ENCODE data around the gene FBLN5.

The FBLN5 gene

DNA sequence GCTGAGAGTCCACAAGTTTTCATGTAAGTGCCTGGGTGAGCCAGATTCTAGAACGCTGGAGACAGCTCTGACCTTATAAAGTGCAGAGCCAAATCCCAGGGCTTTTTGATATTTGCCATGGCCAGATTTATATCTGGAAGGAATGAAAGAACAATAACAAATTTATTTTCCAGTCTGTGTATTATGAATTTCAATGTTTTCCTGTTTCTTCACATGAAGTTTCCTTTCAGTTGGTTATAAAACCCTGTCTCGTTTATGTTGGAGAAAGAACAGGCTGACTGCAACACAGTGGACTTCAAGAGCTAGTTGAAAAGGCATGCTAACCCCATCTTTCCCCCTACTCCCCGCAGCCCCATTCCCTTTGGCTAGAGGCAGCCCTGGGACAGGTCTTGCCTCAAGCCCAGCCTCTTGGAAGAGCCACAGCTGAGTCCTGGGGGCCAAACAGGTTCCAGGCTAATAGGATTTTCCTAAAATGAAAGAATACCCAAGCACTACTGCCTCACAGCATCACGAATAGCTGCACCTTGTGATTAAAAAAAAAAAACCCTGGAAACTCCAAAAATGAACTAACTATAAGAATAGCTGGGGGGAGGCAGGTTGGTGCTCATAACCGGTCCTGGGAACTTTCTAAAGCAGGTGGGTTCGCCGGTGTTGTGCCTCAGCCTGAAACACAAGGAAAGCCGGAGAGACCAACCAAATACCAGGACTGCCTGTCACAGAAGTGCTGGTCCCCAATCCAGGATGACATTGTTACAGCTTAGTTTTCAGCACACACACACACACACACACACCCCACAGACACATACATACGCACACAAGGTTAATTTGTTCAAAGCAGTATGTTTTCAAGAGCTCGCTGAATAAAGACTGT, 1.5 kb downstream of the FBLN5 start:
- DNase-seq, result no peak

DNA sequence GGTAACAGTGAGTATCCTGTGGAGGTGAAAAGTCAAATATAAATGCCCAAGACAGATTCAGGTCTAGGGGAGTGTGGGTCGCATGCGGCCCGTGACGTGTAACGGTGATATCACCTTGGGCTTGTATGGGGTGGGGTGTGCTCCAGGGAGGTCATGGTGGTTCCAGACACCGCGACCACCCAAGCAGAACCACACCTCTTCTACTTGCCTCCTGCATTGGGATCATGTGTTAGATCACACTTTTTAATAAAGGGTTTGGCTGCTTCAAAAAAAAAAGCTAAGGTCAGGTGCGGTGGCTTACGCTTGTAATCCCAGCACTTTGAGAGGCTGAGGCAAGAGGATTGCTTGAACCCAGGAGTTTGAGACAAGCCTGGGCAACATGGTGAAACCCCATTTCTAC, 4.5 kb downstream of the FBLN5 start:
- no peak for DNase-seq

DNA sequence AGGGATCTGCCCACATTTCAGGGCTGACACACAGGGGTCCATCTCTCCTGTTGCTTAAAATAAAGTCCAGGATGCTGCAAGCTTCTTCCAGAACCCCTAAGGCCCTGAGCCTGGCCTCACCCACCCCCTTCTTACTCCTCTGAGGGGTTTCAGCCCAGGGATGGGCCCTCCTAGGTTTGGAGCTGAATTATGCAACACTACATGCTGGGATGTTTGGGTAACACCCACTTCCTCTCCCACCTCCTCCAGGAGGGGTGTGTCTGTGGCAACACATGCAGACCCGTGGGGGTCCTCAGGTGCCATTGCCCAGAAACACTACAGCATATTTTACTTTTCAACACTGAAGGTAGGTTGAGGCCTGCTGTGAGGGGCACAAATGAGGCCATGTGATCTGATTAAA, 5.4 kb downstream of the FBLN5 start:
- no peak for DNase-seq

DNA sequence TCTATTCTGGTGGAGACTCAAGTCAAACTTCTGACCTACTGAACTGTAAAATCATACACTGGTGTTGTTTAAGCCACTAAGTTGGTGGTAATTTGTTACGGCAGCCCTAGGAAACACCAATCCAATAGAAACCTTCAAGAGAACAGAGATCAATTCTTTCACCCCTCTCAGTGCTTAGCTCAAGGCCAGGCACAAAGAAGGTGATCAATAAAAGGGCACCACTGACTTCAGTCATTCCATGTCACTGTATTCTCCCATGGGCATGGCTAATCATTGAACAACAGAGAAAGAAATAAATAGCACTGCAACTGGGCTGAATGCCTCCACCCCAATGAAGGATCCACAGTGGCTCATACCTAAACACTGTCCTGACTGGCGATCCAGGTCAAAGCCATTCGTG, 7.3 kb downstream of the FBLN5 start:
- no peak for DNase-seq

DNA sequence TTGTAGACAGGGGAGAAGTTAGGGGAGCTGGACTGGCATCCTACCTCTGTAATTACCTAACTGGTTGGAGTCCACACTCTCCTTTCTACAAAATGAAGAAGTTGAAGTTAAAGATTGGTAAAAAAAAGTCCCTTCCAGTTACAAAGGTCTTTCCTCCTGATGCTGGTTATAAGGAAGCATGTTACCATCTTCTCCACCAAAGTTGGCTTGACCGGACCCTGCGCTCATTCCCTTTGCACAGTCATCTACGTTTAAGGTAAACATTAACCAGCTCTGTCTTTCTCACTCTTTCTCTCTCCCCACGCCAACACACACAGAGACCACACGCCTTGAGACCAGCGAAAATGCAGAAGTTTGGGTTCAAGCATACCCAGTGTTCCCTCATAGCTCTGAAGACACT, 11.9 kb downstream of the FBLN5 start:
- DNase-seq, result no peak

DNA sequence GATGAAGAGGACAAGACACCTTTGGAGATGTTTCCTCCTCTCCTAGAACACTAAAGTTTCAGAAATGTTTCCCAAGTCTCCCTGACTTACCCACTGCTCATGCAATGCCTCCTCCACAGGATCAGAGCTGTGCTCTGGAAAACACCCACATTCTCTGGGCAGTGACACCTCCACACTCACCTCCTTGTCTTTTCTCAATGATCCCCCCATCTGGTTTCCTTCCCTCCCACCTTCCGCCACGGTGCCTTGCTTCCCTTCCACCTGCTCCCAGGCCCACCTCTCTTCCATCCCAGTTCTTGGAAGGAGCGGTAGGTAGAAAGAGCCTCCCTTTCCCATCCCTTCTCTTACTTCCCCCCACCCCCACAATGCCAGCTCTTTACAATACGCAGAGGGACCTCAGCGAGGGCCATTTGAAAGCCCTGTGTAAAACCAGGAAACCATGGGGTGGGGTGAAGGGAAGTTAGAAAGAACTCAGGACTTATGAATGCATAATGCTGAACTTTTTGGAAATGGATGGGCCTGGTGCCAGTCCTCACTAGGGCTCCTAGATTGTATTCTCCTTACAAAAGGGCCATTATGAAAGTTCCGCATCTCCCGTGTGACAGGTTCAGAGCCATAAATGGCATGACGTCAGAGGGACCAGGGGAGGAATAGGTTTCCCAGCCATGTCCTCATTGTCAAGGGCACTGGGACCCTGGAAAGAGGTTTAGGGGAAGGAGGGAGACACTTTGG, 12.8 kb downstream of the FBLN5 start:
- no peak for DNase-seq

DNA sequence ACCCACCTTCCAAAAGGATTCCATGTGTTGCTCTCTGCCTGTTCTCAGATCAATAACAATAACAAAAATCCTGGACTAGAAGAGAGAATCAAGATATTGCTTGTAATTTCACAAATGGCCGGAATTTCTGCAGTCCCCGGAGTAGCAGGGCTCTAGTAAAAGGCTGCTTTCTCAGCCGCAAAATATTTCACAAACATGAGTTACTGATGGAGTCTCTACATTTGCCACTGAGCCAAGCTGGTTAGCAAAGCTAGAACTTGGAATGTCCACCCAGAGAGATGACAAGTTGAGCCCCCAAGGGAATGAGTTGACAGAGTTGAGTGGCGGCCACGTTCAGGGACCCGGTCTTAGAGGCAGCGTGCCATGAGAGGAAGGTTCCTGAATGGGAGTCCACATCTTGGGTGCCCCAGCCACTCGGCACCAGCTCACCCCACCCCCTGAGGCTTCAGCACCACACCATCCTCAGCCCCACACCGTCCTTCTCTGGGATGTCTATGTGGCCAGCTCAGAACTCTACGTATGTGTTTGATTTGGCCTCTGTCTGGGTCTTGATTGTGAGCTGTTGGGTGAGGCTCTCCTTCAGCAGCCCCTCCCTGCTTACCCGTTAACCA, 15.9 kb downstream of the FBLN5 start:
- no peak for DNase-seq

DNA sequence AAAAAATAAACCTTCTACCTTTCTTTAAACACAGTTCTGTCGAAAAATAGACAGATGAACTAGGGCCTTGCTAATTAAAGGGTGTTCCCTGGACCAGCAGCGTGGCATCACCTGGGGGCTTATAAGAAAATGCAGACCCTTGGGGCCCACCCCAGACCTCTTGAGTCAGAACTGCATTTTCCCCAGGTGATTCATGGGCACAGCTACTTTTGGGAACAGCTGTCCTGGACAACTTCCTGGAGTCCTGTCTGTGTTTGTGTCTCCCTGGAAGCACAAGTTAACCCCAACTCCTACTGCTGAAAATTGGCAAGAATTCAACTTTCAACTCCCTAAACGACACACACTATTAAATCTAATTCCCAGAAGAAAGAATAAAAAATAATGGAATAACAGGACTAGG, 17.8 kb downstream of the FBLN5 start:
- DNase-seq, result no peak

DNA sequence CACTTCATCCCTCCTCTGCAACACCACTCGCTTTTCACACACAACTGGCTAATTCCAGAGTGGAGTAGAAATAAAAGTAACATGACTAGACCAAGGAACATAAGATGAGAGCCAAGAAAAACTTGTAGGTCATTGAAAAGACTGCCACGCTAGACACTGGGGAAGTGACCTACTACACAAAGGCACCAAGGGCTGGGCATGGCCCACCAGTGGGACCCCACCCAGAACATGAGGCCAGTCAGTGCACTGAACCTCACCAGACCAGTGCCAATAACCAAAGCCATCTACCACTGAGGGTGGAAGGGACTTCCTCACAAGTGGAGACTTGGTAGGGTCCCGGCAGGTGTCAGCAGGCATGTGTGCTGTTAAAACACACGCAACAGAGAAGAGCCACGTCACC, 19.7 kb downstream of the FBLN5 start:
- DNase-seq, result no peak

DNA sequence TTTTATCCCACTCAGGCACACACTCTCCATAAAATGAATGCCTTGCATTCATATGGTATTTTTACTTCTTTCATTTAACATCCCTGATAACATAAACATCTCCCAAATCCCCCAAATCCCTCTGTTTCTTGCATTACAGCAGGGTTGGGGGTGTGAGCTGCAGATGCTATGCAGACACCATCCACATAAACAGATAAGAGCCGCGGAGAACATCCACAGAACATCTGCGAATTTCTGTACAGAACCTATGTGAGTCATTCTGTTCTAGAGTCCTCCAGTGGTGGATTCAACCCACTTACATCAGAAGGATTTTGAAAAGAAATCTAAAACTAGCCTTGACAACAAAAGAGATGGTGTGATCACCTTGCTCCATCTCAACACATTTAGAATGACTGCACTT, 20.3 kb downstream of the FBLN5 start:
- no peak for DNase-seq

DNA sequence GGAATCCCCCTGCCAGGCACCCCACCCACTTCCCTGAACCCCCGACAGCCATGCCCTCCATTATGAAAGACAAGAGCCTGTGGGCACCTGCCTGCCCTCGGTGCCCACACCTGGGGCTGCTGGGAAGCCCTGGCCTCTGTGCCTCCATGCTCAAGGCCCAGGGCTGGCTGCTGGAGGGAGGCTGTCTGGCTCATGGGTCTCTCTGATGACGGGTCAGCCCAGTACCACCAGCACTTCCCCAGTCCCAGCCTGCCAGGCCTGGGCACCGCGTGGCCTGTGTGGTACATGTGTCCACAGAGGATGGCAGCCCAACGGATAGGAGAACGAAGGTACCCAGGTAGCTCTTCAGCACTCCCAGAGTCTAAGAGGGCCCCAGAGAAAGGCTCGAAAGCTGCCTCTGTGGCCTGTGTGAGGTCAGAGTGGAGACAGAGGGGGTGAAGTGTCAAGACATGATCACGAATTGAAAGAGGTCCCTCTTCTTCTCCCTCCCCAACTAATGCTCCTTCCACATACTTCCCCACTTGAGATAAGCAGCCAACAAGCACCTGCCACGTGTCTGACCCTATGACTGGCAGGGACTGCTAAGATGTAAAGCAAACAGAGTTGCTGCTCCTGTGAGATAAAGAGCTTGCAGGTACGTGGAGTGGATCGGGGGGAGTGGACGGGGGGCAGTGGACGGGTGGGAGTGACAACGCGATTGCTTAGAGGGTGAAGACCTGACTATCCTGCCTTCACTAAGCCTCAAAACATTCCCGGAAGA, 21.2 kb downstream of the FBLN5 start:
- no peak for DNase-seq

DNA sequence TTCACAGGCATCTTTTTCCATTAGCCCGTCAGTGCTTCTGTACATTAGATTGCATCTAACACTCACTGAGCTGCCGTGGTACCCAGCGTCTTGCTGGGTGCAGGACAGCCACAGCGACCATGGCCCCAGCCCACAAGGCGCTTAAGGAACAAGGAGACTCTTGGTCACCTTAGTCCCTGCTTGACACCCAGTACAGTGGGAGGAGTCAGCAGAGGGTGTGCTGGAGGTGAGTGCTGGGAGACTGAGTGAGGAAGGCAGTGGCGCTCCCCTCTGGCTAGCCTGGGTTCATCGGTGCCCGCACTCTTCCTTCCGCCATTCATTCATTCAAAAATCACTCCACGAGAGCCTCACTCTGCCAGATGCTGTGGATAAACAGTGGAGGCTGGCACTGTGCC, 21.8 kb downstream of the FBLN5 start:
- DNase-seq, result no peak

DNA sequence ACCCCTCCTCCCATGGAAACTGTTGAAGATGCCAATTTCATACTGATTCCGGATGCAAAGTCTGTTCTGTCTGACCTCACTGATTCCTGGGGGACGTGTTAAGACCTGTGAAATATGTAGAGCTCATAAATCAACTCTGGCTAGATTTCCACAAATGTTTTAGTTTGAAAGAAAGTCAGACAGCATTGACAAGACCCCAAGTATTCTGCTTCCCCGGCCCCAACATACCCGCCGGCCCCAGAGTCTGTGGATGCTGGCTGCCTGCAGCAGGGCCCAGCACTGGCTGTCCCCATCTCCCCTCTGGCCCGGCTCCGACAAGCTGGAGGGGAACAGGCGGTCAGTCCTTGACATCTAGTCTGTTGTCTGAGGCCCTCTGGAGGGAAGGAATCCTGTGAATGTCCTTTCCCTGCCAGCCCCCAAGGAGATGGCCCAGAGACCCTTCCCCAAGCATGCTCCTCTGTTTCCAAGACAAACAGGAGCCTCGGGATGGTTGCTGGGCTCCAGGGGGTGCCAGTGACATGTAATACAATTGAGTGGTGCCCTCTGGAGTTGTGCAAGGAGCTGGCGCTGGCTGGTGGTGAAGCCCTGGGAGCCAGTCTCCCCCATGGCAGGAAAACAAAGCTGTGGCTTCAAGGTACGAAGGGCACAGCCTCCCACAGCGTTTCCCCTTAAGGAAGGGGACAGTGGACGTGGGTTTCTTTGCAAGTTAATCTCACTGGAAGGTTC, 22.3 kb downstream of the FBLN5 start:
- no peak for DNase-seq

DNA sequence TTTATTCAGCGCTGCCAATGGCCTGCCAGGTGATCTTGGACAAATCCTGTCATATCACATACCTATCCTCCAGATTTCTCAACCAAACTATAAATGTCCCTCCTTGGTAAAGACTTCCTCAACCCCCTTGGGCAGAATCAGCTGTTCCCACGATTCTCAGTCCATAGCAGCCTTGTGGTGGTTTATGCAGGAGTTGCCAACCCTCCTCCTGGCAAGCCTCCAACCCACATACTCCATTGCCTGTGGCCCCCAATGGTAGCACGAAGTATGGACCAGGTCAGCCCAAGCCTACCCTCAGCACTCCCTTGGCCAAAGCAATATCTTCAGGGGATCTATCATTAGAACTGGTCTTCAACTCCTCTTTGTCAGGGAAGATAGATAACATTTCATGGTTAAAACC, 27.0 kb downstream of the FBLN5 start:
- no peak for DNase-seq

DNA sequence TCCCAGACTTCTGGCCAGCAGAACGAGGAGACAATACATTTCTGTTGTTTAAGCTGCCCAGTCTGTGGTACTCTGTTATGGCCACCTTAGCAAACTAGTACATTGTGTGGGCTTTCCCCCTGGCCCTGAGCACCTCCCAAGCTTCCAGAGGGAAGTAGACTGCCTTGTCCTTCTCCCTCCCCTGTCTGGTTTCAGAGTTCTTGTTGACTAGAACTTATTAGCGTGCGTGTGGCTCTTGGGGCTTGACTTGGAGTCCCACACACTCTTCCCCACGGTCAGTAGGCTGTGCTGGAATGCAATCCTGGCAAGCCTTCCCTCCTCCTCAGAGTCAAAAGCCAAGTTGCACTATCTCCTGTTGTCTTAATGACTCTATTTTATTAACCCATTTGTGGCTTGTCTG, 27.7 kb downstream of the FBLN5 start:
- no peak for DNase-seq

DNA sequence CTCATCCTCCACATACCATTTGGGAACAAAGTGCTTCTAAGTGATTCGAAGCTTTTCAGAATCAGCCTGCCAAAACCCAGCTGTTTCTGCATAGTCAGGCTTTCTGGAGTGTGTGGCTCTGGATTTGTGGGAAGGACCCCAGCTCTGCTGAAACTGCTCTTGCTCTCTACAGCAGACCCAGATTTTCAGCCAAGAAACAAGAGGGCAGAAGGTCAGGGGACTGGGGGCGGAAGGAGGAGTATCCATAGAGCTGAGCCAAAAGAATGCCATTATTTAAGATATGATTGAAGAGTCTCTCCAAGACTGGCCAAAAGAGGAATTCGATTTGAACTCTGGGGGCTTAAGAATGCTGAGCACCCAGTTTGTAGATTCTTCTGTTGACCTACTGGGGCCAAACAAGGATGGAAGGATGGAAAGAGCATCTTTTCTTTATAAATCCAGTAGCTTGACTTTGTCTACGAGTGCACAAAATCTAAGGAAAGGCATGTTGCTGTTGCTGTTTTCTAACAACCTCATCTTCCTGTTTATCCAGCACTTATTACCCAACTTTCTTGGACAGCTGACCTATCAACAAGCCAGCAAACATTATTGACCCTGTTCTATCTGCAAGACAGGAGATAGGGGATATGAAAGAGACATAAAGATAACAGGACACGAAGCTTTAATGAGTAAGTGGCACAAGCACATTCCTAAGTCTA, 29.2 kb downstream of the FBLN5 start:
- DNase-seq, result no peak

DNA sequence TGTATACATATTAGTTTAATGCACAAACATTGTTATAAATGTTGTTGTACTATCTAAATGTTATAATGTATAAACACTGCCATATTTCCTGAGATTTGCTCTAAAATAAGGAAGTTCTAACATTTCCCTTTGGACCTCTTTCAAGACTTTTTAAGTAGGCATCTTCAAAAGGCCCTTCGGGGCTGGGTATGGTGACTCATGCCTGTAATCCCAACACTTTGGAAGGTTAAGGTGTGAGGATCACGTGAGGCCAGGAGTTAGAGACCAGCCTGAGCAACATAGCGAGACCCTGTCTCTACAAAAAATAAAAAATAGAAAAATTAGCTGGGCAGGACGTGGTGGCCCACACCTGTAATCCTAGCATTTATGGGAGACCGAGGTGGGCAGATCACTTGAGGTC, 35.5 kb downstream of the FBLN5 start:
- DNase-seq, result no peak

DNA sequence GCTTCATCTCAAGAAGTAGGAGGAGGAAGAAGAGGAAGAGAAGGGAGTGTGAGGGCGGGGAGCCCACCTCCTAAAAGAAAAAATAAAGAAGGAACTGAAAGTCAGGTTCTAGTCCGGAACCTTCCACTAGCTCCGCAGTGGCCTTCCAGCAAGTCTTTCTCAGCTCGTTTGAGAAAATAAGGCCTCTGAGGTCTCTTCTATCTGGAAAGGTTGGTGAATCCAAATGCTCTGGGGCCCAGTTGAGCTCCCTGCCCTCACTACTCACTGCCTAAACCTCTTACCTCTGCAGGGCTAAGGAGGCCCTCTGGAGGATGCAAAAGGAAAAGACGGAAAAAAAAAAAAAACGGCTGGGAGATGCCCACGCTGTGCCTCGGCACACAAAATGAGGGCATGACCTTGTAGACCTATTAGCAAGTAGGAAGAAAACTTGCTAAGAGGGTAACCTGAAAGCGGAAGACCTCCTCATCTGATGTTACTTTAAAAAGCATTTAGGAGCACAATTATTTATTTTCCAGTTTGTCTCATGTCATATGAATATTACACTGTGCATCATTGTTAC, 35.9 kb downstream of the FBLN5 start:
- DNase-seq, result peak; percentile 53

DNA sequence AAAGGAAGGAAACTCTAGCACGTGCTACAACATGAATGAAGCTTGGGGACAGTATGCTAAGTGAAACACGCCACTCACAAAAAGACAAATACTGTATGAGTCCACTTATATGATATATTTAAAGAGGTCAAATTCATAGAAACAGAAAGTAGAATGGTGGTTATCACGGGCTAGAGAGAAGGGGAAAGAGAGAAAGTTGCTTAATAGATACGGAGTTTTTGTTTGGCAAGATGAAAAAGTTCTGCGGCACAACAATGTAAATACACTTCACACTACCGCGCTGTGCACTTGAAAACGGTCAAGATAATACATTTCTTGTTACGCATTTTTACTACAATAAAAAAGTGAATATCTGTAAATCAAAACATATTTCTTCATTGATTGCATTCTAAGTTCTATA, 37.3 kb downstream of the FBLN5 start:
- DNase-seq, result no peak

DNA sequence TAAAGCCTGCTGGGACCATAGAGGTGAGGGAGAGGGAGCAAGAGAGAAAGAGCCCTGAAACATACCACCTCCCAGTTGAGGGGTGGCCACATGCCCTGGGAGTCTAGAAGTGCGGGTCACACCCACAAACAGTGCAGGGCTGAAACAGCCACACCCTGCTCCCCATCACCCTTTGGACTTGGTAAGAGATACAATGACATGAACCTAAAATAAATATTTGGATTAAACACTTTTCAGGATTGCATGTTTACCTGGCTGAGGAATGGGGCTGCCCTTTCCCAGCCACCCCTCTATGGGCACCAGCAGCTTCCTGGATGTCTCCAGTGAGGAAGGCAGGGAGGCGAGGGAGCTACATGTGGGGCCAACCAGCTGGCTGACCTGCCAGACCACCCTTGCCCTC, 41.1 kb downstream of the FBLN5 start:
- no peak for DNase-seq

DNA sequence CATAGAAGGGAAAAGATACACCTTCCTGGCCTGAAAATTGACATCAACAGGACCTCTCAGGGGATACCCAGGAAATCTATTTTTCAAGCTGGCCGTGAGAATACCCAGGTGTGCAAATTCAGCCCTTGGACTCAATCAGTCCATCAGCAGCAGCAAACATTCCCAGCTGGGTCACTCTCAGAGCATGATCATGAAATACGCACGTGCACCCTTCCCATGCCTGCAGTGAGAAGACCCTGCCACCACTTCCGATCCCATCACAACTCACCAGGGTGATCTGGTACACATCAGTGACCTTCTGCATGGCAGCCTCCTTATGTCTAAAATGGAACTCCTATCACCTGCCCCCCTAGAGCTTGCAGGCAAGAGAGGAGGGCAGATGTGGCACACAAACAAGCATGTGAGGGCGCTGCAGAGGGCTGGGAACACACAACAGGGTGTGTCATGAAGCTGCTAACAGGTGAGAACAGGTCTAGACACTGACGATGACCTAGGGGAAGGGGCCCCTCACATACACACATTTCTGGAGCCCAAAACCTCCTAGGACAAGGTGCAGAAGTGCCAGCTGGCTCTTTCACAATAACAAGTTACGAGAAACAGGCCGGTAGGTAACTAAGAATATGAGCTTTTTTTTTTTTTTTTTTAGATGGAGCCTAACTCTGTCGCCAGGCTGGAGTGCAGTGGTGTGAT, 42.4 kb downstream of the FBLN5 start:
- DNase-seq, result no peak
